ENCODE data around the gene PNCK.
"Not testable (repeated sequence)": the region's sequence is repeated elsewhere in the genome, so short reads cannot be mapped to it uniquely, and the experiment has no call there.

PNCK gene

GRCh38 chrX:153685751-153686696 lies 12.4 kb upstream of the PNCK start:
- no peak for DNase-seq

DNA sequence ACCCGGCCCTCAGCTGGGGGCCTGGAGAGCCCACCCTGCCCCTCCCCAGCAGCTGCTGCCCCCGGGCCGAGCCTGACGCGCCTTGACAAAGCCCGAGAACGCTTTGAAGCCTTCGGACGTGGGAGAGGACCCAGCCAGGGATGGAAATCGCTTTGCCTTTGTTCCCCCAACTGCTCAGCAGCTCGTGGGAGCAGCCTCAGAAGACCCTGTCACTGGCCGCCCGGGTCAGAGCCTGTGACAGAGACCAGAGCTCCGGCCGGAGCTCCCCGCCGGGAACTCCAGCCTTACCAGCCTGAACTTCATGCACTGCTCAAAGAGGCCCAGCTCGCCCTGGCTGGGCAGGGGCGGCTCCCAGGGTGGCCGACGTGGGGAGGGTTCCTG lies 11.5 kb upstream of the PNCK start:
- no peak for DNase-seq

DNA sequence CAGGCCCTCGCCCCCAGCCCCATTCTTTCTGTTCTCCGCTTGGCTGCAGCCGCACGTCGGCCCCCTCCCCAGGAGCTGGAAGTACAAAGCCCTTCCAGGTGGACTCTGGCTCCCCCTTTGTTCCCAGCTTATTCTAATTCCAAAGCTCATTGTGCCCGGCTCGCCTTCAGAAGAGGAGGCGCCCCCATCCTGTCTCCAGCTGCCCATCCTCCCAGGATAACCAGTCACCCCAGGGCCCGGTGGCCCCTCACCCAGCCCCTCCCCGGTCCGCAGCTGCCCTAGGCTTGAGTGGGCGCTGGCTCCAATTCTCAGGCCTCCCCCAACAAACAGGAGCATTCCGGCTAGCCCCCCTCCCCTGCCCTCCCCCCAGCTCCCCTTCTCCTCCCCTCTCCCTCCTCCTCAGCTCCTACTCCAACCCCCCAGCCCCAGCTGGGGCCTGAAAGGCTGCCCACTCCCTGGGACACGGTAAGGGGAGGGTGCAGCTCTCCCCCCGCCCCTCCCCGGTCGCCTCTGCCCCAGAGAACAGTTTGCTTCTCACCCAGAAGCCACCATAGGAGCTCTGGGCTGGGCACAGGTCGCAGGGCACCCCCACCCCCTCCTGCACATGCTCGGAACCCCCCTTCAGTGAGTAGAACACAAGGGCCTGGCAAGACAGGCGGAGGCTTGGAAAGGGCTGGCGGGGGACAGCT lies 11.0 kb upstream of the PNCK start:
- no peak for DNase-seq

- not testable (repeated sequence) for DNase-seq
Measured at GRCh38 chrX:153683486-153683885, 9.9 kb upstream of the PNCK start.

GRCh38 chrX:153681175-153681574 lies 7.6 kb upstream of the PNCK start:
- DNase-seq = no peak

GRCh38 chrX:153674219-153674851 lies 722 bp upstream of the PNCK start:
- DNase-seq = no peak

DNA sequence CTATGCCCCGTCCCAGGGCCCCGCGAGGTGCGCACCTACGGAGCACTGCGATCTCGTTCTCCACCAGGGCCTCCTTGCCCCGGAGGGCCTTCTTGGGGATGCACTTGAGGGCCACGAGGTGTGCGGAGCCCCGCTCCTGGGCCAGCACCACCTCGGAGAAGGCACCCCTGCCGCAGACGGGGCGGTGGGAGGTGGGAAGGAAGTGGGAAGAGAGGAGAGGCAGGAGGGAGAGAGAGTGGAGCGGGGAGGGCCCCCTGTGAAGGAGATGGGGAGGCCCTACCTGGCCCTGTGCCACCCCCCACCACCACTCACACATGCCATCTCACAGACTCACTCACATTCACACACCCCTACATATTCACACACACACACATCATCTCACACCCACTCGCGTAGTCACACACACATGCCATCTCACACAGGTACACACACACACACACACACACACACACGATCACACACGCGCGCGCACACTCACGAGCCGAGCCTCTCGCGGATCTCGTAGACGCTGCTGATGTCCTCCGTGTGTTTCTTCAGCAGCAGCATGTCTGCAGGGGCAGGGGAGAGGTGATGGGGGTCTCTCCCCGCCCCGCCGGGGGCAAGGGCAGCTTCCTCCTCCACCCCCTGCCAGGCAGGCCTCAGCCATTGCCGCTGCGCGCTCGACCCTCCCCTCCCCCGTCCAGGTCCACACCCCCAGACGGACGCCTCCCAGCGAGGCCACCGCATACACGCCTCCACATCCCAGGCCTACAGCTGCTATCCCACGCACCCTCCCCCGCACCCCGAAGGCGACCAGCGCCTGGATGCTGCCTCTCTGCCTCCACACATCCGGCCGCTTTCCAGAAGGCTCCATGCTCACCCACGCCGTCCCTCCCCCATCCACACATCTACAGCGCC lies 834 bp downstream of the PNCK start:
- DNase-seq = no peak

- no peak for DNase-seq
Measured at GRCh38 chrX:153671589-153672530, 1.8 kb downstream of the PNCK start.

DNA sequence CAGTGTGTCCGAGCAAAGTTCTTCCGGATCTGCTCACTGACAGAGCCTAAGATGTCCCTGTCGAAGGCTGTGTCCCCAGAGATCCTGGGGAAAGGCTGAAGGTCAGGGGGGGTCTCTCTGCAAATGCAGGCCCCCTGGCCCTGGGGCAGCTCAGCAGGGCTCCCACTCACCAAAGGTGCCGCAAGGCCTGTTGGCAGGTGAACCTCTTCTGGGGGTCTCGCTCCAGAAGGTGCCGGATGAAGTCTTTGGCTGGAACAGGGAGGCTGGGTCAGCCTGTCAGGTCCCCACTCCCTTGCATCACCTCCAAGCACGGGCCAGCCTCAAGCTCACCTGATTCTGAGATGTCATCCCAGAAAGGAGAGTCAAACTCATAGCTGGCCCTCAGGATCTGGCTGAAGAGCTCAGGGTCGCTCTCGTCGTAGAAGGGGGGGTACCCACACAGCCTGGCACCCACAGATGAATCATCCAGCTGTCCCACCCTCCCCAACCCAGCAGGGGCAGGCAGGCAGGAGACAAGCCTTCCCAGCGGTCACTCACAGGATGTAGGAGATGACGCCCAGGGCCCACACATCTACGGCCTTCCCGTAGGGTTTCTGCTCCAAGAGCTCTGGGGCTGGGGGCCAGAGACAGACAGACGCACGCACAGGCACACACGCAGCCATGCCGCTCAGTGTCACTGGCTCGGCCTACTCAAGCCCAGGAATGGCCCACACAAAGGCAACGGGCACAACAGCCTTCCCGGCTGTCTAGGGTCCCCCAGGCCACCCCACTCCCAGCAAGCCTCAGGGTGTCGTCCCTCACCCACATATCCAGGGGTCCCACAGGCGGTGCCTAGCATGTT lies 2.6 kb downstream of the PNCK start:
- no peak for DNase-seq

- no peak for DNase-seq
Measured at GRCh38 chrX:153669901-153670731, 3.5 kb downstream of the PNCK start.

DNA sequence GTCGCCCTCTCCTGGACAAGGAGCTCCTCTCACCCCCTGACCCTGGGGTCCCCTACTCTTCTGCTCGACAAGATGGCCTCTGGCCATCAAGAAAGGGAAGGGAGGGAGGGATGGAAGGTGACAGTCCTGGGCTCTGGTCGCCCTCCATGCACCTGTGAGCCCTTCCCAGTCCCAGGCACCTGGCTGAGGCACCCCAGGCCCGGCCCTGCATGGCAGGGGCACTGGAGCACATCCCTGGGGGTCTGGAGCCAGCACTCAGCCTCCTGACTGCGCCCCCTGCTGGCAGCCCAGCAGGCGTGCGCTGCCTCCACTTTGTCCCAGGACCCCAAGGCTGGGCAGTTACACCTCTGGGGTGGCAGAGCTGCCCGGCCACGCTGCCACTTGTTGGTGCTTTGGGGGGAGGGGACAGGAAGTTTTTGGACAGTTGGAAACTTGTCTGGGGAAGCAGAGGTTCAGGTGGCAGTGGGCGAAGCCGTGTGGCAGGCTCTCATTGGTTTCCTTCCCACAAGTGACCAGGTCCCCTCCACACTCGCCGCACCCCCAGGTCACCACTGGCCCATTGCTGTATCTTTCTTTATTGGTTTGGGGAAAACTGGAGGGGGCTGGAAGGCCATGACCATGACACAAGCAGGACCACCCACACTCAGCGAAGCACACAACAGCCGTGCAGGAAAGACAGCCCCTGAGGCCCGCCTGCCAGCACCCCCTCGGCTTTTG lies 4.3 kb downstream of the PNCK start:
- no peak for DNase-seq

GRCh38 chrX:153668423-153669173 lies 5.0 kb downstream of the PNCK start:
- no peak for DNase-seq

DNA sequence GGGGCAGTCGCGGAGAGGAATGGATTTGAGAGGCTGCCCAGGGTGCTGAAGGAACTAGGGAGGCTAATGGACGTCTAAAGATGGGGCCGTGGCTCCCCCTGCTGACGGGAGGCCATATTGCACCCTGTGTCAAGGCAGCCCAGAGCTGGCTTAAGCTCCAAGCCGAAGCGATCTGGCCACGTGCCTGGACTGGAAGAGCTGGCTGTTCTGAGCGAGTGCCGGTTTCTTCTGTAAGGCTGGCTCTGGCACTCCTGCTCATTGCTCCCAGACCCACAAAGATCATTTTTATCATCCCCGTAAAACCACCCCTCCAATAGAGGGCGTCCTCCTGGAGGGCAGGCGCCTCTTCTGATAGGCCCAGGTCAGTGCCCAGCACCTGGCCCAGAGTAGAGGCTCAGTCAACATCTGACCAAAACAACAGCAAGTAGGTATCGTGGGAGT lies 5.6 kb downstream of the PNCK start:
- peak; percentile 62 for DNase-seq

DNA sequence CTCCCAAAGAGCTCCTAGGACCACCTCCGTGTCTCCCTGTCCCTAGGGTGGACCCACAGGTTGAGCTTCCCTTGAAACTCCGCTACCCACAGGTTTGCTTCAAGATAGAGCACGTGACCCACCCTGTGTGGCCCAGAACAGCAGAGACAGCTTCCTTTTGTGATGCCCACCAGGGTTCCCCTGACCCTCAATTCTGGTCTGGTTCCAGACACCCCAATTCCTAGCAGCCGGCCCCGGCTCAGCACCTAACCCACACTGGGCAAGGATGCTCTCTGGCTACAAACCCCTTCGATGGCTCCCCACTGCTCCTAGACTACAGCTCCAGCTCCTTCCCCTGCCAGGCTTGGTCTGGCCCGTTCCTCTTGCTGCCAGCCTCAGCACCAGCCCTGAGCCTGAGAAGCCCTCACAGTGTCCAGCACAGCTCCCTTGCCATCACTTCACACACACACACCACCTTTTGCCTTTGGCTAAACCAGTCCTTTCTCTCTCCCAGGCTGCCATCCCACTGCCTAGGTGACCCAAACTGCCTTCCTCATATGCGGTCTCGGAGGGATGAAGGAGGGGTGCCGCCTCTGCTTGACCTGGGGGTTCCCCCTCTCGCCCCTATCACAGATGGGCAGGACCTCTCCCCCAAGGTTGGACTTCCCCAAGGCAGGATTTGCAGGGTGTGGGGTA lies 6.2 kb downstream of the PNCK start:
- DNase-seq = no peak

DNA sequence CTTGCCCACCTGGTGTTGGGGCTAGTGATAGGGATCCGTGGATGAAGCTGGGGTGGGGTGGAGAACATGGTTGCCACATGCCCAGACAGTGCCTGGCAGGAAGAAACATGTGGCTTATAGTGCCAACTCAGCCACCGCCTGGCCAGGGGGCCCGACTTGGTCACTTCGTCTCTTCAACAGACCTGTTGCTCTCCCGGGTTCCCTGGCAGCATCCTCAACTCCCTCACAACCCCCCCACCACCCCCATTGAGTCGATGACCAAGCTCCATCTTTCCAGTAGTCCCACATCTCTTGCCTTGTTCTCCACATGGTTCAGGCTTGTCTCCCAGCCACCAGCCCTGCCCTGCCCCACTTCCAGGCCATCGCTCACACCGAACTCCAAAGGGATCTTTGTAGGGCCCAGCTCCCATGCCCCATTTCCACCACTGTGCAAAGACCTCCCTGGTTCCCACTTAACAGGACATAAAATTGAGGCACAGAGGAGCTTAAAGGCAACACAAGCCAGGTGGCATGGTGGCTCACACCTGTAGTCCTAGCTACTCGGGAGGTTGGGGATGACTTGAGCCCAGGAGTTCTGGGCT lies 7.8 kb downstream of the PNCK start:
- no peak for DNase-seq

- no peak for DNase-seq
Measured at GRCh38 chrX:153662266-153662665, 11.3 kb downstream of the PNCK start.

DNA sequence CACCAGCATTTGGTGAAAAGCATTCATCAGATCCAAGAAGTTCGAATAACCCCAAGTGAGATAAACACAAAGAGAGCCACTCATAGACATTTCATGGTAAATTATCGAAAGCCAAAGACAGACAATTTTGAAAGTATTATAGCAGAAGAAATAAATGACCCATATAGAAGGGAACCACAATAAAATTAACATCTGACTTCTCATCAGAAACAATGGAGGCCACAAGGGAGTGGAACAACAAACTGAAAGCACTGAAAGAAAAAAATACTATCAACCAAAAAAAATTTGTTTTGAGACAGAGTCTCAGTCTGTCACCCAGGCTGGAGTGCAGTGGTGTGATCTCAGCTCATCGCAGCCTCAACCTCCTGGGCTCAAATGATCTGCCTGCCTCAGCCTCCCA lies 14.3 kb downstream of the PNCK start:
- no peak for DNase-seq
